GM18526 (cell line): ENCODE data around the gene ATP6V0D1.

Source experiments
- POLR2A ChIP-seq: IDR thresholded peaks from 3 replicates; pipeline ENCODE4 v1.6.1; 2011; ENCODE audit not compliant: insufficient read length; ENCODE audit errors: extremely low read depth

ATP6V0D1 gene

DNA sequence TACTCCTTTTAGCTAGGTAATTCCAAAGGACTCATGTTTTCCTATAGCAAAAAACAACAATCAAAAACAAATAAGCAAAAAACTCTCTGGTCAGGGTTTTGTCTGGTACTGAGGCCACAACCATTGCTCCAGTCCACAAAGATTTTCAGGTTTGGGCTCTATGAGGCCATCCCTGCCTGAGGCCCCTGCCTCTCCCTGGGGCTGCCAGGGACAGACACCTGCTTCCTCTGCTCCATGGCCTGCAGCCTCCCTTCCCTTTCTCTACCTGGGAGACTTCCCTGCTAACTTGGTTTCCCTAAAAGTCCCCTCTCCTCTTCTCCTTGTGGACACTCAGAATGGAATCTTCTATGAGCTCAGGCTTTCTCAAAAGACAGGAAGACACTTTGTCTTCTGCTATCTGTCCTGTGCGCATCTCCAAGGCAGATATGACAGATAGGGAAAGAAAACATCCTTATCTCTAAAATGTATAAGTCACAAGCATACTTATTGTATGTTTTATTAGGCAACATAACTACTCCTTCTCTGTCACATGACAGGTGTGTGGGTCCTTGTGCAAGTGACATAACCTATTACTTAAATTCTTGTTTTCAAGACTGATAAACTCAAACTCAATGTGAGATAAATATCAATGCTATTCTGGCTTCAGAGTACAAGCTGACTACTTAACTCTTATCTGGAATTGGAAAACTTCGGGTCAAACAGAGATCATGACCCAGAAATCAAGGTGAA is 63.5 kb downstream of the ATP6V0D1 start:
- no peak for TF ChIP-seq POLR2A

GRCh38 chr16:67415872-67416793 is 64.8 kb downstream of the ATP6V0D1 start, which contains the start of gene ZDHHC1:
TSS of gene ZDHHC1 (minus strand) at chr16:67416477. CDS start at chr16:67407775, 8,702 bp downstream.
- TF ChIP-seq POLR2A, result no peak

- no peak for TF ChIP-seq POLR2A
These were observed 66.7 kb downstream of the ATP6V0D1 start for GRCh38 chr16:67413978-67414911.

- no peak for TF ChIP-seq POLR2A
These were observed 68.7 kb downstream of the ATP6V0D1 start for GRCh38 chr16:67412294-67412693.

DNA sequence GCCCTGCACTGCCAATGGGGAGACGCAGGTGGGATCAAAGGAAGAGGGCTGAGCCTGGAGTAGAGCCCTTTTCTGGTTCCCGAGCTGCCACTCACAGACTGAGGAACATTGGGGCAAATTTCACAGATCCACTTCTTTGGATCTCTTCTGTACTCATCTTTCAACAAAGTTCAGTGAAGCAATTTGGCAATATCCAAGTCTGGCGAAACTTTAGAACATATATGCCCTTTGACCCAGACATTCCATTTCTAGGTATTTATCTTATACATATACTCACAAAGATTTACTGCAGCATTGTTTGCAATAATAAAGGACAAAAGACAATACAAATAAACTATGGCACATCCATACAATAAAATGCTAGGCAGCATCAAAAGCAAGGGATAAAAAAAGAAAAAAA is 69.6 kb downstream of the ATP6V0D1 start:
- no peak for TF ChIP-seq POLR2A

- TF ChIP-seq POLR2A, result no peak
These were observed 71.3 kb downstream of the ATP6V0D1 start for GRCh38 chr16:67409631-67410030.

- TF ChIP-seq POLR2A, result no peak
These were observed 73.0 kb downstream of the ATP6V0D1 start for GRCh38 chr16:67407788-67408452.

DNA sequence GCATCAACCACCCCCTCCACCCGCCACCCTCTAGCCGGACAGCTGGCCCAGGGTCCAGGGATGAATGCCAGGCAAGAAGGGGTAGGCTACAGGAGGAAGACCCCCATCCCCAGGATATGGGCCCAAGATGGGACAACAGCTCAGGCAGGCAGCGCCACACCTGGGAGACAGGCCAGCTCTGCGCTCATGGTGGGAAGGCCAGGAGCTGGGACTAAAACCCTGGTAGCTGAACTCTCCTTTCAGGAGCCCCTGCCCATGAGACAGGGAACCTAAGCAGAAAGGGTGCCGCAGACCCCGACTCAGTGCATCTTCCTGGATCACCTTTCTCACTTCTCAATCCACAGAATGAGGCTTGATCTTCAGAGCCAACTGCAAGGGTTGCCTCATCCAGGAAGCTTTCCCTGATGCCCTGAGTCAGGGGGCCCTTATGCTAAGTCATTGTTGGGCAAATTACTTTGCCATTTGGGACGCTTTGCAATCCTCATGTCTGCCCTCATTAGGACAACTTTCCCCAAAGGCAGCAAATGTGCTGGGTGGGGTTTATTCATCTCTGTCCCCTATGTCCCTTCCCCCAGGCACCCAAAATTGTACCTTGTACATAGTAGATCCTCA is 73.7 kb downstream of the ATP6V0D1 start:
- no peak for TF ChIP-seq POLR2A

- no peak for TF ChIP-seq POLR2A
These were observed 74.6 kb downstream of the ATP6V0D1 start for GRCh38 chr16:67406111-67406971.

DNA sequence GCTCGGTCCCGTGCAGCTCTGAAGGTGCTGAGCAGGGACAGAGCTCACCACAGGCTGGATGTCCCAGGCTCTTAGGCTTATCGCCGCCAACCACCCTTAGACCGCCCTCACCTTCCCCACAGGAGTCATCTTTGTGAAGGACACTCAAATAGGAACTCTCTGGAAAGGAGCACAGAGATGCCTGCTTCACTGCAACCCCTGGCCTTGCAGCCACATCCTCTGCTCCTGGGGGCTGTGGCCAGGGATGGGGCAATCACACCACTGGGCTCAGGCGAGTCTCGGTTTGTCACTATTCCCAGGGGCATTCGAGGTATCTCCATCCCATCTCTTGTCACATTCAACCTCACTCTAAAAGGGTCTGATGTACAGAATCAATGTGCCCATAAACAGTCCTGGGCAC is 75.6 kb downstream of the ATP6V0D1 start:
- TF ChIP-seq POLR2A, result no peak

- no peak for TF ChIP-seq POLR2A
These were observed 76.2 kb downstream of the ATP6V0D1 start for GRCh38 chr16:67404740-67405226.

DNA sequence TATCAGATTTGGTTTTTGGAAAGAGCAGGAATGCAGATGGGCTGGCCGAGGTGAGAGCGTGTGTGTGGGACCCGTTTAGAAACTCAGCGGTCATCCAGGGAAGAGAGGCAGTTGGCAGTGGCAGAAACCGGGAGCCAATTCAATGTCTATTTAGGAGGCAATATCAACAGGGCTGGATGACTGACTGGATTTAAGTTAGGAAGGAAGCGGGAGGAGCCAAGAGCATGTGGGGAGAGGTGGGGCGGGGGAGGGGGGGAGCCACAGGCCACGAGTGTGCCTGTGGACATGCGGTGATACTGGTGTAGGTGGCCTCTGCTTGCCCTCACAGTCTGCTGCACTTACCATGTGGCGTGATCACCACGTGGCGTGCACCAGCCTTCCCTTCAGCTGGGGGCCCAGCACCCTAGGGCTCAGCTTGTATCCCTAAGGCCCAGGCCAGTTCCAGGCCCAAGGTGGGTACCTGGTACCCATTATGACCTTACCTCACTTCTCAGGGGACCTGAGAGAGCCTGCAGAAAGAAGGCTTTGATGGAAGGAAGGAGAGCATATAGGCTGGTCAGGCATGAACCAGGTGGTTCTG is 76.9 kb downstream of the ATP6V0D1 start:
- TF ChIP-seq POLR2A, result no peak

DNA sequence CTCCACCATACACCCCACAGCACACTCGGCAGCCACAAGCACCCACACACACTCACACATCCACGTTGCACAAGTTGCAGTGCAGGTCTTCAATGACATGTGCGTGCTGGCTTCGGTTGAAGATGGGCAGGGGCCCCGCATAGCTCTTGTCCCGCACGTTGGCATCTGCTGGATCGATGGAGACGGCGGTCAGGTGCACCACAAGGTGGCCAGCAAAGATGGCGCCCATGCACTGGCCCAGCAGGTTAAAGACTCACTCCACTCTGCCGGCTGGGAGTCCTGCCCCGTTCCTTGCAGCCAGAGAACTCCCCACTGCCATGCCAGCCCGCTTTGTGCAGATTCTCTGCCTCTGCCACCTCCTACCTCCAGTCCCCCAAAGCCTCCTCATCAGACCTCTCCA is 80.1 kb downstream of the ATP6V0D1 start:
- TF ChIP-seq POLR2A, result no peak
